ENCODE data around the gene RNF112.

RNF112 gene

DNA sequence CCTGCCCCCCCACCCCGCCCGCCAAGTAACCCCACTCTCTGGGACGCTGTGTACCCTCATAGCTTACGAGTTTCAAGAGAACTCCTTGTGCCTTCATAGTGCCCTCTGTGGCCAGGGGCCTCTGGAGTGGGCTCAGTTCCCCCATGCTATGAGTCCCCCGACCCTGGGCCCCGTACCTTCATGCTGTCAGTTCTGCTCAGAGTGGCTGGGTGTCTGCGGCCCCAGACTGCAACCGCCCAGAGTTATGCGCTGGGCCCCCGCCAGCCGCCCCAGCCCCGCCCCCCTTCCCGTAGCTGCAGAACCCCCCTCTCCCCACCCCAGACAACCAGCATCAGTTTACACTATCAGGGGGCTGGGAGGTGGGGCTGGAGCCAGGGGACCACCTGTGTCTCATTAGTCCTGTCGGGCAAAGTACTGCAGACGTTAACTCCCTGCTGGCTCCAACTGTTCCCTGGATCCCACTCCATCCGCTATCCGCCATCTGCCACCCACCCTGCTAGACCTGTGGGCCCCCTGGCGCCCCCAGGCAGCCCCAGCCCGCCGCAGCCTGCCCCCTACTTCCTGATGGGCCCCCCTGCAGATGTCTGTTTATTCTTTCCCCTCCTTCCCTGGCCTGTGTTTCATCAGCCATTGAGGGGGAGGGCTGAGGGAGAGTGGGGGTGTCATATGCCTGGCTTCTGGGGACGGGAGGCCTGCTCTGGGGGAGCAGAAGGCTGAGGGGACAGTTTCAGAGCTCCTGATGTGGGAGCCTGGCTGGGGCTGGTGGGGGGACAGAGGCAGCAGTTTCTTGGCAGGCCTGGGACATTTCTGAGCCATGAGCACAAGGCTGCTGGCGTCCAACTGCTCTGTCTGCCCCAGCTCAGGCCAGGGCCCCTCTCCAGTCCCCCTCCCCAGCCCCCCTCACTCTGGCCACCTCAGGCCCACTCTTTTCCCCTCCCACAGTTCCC lies 23.8 kb upstream of the RNF112 start, which contains the start of gene MFAP4 (continued):
- TF ChIP-seq, protein P1, sequence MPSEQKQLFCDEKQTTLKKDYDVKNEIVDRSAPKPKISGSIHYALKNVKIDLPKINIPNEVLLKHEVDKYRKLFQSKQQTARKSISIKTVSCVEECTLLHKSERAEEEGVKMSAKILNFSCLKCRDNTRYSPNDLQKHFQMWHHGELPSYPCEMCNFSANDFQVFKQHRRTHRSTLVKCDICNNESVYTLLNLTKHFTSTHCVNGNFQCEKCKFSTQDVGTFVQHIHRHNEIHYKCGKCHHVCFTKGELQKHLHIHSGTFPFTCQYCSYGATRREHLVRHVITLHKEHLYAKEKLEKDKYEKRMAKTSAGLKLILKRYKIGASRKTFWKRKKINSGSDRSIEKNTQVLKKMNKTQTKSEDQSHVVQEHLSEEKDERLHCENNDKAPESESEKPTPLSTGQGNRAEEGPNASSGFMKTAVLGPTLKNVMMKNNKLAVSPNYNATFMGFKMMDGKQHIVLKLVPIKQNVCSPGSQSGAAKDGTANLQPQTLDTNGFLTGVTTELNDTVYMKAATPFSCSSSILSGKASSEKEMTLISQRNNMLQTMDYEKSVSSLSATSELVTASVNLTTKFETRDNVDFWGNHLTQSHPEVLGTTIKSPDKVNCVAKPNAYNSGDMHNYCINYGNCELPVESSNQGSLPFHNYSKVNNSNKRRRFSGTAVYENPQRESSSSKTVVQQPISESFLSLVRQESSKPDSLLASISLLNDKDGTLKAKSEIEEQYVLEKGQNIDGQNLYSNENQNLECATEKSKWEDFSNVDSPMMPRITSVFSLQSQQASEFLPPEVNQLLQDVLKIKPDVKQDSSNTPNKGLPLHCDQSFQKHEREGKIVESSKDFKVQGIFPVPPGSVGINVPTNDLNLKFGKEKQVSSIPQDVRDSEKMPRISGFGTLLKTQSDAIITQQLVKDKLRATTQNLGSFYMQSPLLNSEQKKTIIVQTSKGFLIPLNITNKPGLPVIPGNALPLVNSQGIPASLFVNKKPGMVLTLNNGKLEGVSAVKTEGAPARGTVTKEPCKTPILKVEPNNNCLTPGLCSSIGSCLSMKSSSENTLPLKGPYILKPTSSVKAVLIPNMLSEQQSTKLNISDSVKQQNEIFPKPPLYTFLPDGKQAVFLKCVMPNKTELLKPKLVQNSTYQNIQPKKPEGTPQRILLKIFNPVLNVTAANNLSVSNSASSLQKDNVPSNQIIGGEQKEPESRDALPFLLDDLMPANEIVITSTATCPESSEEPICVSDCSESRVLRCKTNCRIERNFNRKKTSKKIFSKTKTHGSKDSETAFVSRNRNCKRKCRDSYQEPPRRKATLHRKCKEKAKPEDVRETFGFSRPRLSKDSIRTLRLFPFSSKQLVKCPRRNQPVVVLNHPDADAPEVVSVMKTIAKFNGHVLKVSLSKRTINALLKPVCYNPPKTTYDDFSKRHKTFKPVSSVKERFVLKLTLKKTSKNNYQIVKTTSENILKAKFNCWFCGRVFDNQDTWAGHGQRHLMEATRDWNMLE (tag by site-specific recombination; conservative IDR thresholded peaks at IDR 0.05; ENCODE audit: low read depth): no peak
- TF ChIP-seq ZFP69B (tag by site-specific recombination; IDR thresholded peaks at IDR 0.05) (peak; percentile 94), ZBTB7A (tag by site-specific recombination; IDR thresholded peaks at IDR 0.05; ENCODE audit: low read depth) (no peak), ZNF837 (tag by site-specific recombination; IDR thresholded peaks at IDR 0.05) (no peak), ZNF140 (tag by site-specific recombination; IDR thresholded peaks at IDR 0.05) (no peak), ZNF23 (tag by site-specific recombination; IDR thresholded peaks at IDR 0.05; ENCODE audit: borderline replicate concordance) (no peak), ZFP37 (tag by site-specific recombination; IDR thresholded peaks at IDR 0.05) (no peak), ZFHX2 (tag by site-specific recombination; conservative IDR thresholded peaks at IDR 0.05) (peak; percentile 94), KLF1 (tag by site-specific recombination; IDR thresholded peaks at IDR 0.05) (no peak), HOXC10 (CRISPR knock-in tag; IDR thresholded peaks at IDR 0.05) (no peak), ZEB2 (tag by site-specific recombination; IDR thresholded peaks at IDR 0.05) (no peak), KLF10 (tag by site-specific recombination; IDR thresholded peaks at IDR 0.05) (no peak), ZSCAN23 (tag by site-specific recombination; IDR thresholded peaks at IDR 0.05) (no peak), ZSCAN30 (tag by site-specific recombination; IDR thresholded peaks at IDR 0.05) (peak; percentile 49; the same call in 1 of the 2 replicates), WT1 (tag by site-specific recombination; IDR thresholded peaks at IDR 0.05) (peak; percentile 26), ZNF350 (tag by site-specific recombination; IDR thresholded peaks at IDR 0.05) (no peak), ZBTB20 (tag by site-specific recombination; IDR thresholded peaks at IDR 0.05) (peak; percentile 62; the same call in 1 of the 2 replicates), SP7 (tag by site-specific recombination; IDR thresholded peaks at IDR 0.05) (no peak)
- TF ChIP-seq, protein P2, sequence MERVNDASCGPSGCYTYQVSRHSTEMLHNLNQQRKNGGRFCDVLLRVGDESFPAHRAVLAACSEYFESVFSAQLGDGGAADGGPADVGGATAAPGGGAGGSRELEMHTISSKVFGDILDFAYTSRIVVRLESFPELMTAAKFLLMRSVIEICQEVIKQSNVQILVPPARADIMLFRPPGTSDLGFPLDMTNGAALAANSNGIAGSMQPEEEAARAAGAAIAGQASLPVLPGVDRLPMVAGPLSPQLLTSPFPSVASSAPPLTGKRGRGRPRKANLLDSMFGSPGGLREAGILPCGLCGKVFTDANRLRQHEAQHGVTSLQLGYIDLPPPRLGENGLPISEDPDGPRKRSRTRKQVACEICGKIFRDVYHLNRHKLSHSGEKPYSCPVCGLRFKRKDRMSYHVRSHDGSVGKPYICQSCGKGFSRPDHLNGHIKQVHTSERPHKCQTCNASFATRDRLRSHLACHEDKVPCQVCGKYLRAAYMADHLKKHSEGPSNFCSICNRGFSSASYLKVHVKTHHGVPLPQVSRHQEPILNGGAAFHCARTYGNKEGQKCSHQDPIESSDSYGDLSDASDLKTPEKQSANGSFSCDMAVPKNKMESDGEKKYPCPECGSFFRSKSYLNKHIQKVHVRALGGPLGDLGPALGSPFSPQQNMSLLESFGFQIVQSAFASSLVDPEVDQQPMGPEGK (tag by site-specific recombination; IDR thresholded peaks at IDR 0.05): peak; percentile 70
- TF ChIP-seq, protein P3, sequence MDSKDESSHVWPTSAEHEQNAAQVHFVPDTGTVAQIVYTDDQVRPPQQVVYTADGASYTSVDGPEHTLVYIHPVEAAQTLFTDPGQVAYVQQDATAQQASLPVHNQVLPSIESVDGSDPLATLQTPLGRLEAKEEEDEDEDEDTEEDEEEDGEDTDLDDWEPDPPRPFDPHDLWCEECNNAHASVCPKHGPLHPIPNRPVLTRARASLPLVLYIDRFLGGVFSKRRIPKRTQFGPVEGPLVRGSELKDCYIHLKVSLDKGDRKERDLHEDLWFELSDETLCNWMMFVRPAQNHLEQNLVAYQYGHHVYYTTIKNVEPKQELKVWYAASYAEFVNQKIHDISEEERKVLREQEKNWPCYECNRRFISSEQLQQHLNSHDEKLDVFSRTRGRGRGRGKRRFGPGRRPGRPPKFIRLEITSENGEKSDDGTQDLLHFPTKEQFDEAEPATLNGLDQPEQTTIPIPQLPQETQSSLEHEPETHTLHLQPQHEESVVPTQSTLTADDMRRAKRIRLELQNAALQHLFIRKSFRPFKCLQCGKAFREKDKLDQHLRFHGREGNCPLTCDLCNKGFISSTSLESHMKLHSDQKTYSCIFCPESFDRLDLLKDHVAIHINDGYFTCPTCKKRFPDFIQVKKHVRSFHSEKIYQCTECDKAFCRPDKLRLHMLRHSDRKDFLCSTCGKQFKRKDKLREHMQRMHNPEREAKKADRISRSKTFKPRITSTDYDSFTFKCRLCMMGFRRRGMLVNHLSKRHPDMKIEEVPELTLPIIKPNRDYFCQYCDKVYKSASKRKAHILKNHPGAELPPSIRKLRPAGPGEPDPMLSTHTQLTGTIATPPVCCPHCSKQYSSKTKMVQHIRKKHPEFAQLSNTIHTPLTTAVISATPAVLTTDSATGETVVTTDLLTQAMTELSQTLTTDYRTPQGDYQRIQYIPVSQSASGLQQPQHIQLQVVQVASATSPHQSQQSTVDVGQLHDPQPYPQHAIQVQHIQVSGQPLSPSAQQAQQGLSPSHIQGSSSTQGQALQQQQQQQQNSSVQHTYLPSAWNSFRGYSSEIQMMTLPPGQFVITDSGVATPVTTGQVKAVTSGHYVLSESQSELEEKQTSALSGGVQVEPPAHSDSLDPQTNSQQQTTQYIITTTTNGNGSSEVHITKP (tag by site-specific recombination; IDR thresholded peaks at IDR 0.05): peak; percentile 55
- TF ChIP-seq, protein P4, sequence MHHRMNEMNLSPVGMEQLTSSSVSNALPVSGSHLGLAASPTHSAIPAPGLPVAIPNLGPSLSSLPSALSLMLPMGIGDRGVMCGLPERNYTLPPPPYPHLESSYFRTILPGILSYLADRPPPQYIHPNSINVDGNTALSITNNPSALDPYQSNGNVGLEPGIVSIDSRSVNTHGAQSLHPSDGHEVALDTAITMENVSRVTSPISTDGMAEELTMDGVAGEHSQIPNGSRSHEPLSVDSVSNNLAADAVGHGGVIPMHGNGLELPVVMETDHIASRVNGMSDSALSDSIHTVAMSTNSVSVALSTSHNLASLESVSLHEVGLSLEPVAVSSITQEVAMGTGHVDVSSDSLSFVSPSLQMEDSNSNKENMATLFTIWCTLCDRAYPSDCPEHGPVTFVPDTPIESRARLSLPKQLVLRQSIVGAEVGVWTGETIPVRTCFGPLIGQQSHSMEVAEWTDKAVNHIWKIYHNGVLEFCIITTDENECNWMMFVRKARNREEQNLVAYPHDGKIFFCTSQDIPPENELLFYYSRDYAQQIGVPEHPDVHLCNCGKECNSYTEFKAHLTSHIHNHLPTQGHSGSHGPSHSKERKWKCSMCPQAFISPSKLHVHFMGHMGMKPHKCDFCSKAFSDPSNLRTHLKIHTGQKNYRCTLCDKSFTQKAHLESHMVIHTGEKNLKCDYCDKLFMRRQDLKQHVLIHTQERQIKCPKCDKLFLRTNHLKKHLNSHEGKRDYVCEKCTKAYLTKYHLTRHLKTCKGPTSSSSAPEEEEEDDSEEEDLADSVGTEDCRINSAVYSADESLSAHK (tag by site-specific recombination; IDR thresholded peaks at IDR 0.05): peak; percentile 60; the same call in 1 of the 2 replicates
- TF ChIP-seq, protein P5, sequence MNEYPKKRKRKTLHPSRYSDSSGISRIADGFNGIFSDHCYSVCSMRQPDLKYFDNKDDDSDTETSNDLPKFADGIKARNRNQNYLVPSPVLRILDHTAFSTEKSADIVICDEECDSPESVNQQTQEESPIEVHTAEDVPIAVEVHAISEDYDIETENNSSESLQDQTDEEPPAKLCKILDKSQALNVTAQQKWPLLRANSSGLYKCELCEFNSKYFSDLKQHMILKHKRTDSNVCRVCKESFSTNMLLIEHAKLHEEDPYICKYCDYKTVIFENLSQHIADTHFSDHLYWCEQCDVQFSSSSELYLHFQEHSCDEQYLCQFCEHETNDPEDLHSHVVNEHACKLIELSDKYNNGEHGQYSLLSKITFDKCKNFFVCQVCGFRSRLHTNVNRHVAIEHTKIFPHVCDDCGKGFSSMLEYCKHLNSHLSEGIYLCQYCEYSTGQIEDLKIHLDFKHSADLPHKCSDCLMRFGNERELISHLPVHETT (tag by site-specific recombination; IDR thresholded peaks at IDR 0.05): no peak
- TF ChIP-seq, protein P6, sequence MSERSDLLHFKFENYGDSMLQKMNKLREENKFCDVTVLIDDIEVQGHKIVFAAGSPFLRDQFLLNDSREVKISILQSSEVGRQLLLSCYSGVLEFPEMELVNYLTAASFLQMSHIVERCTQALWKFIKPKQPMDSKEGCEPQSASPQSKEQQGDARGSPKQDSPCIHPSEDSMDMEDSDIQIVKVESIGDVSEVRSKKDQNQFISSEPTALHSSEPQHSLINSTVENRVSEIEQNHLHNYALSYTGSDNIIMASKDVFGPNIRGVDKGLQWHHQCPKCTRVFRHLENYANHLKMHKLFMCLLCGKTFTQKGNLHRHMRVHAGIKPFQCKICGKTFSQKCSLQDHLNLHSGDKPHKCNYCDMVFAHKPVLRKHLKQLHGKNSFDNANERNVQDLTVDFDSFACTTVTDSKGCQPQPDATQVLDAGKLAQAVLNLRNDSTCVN (tag by site-specific recombination; optimal IDR thresholded peaks at IDR 0.05): no peak

Measured in HEK293 (cell line).